Caki2 (cell line): ENCODE data around the gene SYCE3. TPM values are rescaled to one million over a fixed set of nuclear protein-coding genes. Genes with fewer than 3 reads are reported as not detected.

Experiments used
- total RNA-seq: library from RNA; depleted of rRNA; stranded (reverse); fragments of >200 nt; shearing (Covaris generic); gene quantifications from 2 replicates; pipeline ENCODE4 v1.2.3, GENCODE V29; 2014; ENCODE audit warnings: low replicate concordance; rRNA removed

Gene SYCE3
- total RNA-seq, 1 experiment from 2014 or later = not detected

Other genes with a start within 250 kb of the SYCE3 start
- 7.8 and 24.4 TPM in 2 replicates for gene DENND6B, start 235.9 kb downstream of the SYCE3 start, total RNA-seq
- 51.5 and 72.7 TPM in 2 replicates for gene PPP6R2, start 219.6 kb downstream of the SYCE3 start, total RNA-seq
- 74.3 and 84.8 TPM in 2 replicates for gene SBF1, start 87.9 kb downstream of the SYCE3 start, total RNA-seq
- gene ADM2, start 81.4 kb downstream of the SYCE3 start, total RNA-seq = 4.6 and 5.0 TPM in 2 replicates
- gene MIOX, start 76.1 kb downstream of the SYCE3 start, total RNA-seq = 1.9 TPM in 1 of 2 replicates, not detected in the other
- gene LMF2, start 55.2 kb downstream of the SYCE3 start, total RNA-seq = 112 and 117 TPM in 2 replicates
- 133 and 152 TPM in 2 replicates for gene NCAPH2, start 54.7 kb downstream of the SYCE3 start, total RNA-seq
- 4.9 TPM in 1 of 2 replicates, not detected in the other for gene SCO2, start 37.3 kb downstream of the SYCE3 start, total RNA-seq
- gene TYMP, start 32.9 kb downstream of the SYCE3 start, total RNA-seq = 104 and 118 TPM in 2 replicates
- not detected in 2 replicates for gene KLHDC7B, start 17.0 kb downstream of the SYCE3 start, total RNA-seq
- gene CPT1B, start 15.5 kb upstream of the SYCE3 start, total RNA-seq = 0.35 and 10.4 TPM in 2 replicates
- gene CHKB, start 19.9 kb upstream of the SYCE3 start, total RNA-seq = 21.9 and 32.2 TPM in 2 replicates
- 3.0 and 5.5 TPM in 2 replicates for gene MAPK8IP2, start 37.9 kb upstream of the SYCE3 start, total RNA-seq
- gene ARSA, start 65.2 kb upstream of the SYCE3 start, total RNA-seq = 32.4 and 49.5 TPM in 2 replicates
- gene SHANK3, start 109.9 kb upstream of the SYCE3 start, total RNA-seq = 1.1 and 2.3 TPM in 2 replicates
- gene ACR, start 175.3 kb upstream of the SYCE3 start, total RNA-seq = not detected in 2 replicates
- 20.3 and 25.6 TPM in 2 replicates for gene RABL2B, start 220.7 kb upstream of the SYCE3 start, total RNA-seq